ENCODE results near the gene JMY.
"Not testable (repeated sequence)": the region's sequence is repeated elsewhere in the genome, so short reads cannot be mapped to it uniquely, and the experiment has no call there.

JMY gene

DNA sequence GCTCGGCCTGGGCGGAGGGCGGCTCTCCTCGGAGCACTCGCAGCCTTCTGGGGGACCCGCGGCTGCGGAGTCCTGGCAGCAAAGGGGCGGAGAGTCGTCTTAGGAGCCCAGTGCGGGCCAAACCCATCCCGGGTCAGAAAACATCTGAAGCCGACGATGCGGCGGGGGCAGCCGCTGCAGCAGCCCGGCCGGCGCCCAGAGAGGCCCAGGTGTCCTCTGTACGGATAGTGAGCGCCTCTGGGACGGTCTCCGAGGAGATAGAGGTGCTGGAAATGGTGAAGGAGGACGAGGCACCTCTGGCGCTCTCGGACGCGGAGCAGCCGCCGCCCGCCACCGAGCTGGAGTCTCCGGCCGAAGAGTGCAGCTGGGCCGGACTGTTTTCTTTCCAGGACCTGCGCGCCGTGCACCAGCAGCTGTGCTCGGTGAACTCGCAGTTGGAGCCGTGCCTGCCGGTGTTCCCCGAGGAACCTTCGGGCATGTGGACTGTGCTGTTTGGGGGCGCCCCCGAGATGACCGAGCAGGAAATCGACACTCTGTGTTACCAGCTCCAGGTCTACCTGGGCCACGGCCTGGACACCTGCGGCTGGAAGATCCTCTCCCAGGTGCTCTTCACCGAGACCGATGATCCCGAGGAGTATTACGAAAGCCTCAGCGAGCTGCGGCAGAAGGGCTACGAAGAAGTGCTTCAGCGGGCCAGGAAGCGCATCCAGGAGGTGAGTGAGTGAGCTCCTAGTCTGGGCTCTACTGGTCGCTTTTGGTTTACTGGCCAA lies 1.2 kb downstream of the JMY start:
- no peak for DNase-seq

DNA sequence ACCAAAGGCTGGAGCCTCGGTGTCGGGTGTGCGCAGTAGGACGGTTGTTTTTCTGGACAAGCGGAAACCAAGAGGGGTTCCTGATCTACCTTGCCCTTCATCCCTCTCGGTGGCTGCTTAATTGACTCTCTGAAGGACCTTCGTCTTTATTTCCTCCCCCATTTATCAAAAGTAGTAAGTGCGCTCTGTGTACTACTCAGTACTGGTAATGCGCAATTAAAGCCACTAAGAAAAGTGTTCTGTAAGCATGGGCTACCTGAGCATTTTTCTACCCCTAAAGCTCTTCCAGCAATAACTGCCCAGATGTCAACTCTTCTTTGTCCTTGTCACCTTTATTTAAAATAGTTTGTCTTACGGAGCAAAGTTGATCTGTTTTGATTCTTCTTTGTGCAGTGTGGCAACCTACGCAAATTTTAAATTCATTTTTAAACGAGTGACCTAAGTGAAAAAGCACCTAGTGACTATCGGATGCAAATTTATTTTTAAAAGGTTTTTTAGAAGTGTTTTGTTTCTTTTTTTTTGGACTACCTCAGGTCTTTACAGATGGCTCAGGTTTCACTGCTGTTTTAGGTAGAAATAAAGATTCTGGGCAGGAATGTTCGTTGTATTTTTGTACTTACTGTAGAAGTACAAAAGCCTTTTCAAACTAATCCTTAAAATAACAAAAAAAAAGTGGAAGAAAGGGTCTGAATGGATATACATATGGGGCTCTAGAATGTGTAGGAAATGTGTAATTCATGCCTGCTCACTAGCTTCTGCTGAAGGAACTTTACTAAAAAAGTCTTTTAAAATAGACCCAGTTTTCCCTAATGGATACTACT lies 2.0 kb downstream of the JMY start:
- DNase-seq: no peak

DNA sequence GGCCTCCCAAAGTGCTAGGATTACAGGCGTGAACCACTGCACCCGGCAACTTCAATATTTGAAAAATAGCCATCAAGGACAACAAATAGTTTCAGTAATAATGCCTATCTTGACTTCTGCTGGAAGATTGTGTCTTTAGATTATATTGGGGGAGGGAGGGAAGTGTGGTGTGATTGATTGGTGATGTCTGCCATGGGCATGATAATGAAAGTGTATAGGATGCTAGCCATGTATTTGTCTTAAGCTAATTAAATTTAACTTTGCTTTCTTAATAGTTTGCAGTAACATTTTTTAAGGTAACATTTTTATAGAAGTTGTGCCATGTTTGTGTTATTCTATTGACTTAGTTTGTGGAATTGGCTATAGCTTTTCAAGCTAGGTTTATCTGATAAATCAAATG lies 4.6 kb downstream of the JMY start:
- DNase-seq: no peak

DNA sequence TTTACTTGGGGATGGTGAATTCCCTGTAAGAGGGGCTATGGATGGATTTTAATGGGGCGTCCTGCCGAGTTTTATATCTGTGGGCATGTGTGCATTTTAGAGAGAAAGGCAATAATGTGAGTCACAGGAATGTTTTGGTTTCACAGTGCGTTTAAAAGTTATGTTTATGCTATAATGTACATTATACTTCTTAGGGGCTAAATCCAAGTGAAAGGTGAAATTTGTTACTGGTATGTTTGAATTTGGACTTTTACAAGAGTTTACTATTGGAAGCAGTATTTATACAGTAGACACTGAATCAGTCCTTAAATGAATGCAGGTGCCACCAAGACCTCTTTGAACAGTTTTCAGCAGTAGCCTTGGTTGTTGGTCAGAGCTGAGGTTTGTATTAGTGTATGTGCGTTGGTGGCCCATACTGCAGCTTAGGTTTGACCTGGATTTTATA lies 5.6 kb downstream of the JMY start:
- no peak for DNase-seq

DNA sequence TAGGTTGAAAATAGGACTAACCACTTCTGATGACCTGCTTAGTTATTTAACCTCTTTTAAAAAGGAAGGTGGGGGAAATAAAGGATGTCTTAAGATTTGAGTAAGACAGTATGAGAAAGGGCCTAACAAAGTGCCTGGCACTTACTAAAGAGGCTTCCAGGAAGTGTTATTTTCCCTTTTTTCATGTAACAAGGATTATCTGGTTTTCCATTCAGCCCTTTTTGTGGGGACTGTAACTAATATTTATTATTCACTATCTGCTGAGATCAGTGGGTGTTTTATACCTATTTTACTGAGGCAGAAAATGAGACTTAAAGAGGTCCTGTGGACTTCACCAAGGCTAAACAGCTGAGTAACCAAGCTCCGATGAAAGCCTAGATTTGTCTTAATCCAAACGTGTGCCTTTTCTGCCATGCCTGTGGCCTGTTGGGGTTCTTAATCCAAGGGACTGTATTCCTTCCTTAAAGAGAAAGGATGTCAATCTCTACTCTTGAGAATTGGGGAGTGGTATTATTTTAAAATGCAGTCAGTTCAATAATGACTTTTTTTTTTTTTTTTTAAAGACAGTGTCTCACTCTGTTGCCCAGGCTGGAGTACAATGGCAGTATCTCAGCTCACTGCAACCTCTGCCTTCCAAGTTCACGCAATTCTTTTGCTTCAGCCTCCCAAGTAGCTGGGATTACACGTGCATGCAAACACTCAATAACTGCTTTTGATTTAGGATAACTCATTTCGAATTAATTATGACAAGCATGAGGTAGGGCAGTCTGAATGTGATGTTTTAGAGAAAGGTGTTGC lies 6.5 kb downstream of the JMY start:
- DNase-seq: no peak

DNA sequence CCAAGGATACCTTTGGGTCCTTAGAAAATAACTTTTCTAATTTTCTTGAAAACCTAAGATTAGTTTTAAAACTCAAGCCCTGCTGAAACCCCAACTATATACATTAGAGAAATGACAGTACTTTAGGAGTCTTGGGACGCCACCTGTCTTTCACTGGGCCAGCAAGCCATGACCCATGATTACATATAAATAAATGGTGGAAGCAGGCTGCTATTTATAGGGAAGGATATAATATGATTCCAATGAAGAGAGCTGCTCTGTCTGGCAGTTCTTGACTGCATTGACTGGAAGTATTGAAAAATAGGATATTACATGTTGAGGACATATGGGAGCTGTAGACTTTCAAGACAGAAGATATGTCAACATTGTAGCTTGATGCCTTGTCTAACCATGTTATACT lies 7.3 kb downstream of the JMY start:
- DNase-seq: no peak

DNA sequence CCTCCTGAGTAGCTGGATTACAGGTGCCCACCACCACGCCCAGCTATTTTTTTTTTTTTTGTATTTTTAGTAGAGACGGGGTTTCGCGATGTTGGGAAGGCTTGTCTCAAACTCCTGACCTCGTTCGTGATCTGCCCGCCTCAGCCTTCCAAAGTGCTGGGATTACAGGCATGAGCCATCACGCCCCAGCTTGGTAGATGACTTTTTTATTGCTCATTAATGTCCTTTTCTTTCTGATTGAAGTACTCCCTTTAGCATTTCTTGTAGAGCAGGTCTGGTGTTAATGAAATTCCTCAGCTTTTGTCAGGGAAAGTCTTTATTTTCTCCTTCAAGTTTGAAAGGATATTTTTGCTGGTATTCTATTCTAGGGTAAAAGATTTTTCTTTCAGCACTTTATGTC lies 18.1 kb downstream of the JMY start:
- not testable (repeated sequence) for DNase-seq

DNA sequence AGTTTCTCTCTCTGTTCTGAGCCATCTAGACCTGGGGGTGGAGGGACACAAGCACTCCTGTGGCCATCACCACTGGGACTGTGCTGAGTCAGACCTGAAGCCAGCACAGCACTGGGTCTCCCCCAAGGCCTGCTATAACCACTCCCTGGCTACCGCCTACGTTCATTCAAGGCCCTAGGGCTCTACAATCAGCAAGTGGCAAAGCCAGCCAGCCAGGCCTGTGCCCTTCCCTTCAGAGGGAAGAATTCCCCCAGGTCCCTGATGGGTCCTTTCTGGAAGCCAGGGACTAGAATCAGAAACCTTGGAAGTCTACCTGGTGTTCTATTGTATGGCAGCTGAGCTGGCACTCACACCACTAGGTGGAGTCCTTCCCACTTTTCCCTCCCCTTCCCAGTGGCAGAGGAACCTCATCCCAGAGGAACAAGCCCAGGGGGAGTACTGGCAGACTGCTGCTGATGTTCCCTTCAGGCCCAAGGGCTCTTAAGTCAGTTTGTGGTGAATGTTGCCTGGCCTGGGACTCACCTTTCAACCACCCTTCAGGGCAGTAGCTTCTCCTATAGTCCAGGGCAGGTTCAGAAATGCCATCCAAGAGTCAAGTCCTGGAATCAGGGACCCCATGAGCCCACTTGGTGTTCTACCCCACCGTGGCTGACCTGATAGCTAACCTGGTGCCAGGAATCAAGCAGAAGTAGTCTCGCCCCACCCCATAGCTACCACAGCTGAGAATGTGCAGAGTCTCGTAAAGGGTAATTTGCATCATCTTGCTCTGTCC lies 20.0 kb downstream of the JMY start:
- no peak for DNase-seq

DNA sequence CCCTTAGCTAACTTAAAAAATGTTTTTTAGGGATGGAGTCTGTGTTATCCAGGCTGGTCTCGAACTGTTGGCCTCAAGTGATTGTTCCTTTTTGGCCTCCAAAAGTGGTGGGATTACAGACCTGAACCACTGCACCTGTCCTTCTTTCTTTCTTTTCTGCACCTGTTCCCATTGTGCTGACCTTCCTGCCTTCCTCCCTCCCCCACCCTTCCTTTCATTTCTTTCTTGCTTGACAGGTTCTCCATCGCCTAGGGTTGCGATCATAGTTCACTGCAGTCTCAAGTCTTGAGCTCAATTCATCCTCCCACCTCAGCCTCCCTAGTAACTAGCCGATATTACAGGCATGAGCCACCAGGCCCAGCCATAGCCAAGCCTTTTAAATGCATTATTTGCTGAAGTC lies 20.6 kb downstream of the JMY start:
- DNase-seq: no peak

DNA sequence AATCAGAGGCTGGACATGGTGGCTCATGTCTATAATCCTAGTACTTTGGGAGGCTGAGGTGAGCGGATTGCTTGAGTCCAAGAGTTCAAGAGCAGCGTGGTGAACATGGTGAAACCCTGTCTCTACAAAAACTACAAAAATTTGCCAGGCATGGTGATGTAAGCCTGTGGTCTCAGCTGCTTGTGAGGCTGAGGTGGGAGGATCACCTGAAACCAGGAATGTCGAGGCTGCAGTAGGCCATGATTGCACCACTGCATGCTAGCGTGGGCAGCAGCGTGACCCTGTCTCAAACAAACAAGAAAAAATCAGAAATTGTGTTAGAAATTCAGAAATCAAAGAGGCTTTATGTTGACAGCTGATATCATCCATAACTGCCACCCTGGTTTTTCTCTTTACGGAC lies 21.4 kb downstream of the JMY start:
- DNase-seq: no peak

DNA sequence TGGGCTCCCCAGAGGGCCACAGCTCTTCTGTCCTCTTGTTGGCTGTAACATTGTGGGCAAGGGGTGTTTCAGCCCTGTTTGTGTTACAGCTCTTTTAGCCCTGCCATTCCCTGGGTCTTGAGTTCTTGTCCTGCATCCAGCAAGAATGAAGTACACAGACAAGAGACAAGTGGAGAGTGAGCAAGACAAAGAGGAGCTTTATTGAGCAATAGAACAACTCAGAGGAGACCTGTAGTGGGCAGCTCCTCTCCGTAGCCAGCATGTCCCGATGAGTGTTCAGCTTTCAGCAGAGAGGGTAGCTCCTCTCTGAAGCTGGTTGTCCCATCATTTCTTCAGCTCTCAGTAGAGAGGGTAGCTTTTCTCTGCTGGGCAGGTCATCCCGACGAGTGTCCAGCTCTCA lies 22.9 kb downstream of the JMY start:
- no peak for DNase-seq

DNA sequence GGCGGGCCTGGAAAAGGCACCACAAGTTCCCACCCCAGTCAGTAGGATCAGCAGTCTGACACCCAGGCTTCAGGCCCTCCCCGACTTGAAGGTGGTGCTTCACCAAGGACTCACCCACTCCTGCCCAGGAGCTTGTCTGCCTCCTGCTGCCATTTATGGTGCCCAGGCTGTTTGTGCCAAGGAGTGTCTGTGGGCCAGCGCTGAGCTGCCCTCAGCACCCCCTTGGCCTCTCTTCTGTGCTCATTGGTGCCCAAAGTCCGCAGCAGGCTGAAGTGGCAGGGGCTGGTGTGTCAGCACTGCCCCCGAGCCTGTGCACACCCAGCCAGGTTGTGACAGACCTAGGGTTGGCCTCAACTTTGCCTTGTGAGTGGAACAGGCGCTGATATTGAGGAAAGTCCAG lies 23.5 kb downstream of the JMY start:
- DNase-seq: no peak

DNA sequence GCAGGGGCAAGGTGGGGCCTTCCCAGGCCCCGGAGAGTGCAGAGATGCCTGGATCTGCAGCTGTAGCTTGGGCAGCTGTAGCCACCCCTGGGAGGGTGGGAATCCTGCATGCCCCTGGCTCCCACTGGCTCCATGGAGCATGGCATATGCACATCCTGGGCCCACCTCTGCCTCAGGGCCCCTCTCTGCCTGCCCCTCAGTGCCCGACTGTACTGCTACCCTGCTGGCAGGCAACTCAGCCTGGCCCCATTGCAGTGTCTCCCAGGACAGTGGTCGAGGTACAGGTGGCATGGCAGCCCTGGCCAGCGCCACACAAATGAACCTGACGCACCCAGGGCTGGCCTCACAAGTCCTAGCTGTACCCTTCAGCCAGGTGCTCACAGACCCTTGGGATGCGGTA lies 23.9 kb downstream of the JMY start:
- DNase-seq: no peak

DNA sequence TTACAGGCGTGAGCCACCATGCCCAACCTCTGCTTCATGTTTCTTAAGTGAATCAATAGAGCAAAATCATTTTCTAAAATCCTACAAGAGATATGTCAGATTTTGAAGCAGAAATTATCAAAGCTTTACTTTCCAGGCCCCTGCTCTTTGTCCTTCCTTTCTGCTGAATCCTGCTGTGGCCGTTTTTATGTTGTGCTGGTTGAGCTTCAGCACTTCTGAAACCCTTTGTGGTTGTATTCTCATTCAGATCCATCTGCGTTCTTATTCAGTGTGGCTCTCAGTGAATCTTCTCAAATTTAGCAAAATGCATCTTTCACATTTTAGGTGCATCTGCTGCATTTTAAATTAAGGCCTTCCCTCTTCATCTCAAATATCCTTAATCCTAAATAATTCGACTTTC lies 26.0 kb downstream of the JMY start:
- DNase-seq: no peak

DNA sequence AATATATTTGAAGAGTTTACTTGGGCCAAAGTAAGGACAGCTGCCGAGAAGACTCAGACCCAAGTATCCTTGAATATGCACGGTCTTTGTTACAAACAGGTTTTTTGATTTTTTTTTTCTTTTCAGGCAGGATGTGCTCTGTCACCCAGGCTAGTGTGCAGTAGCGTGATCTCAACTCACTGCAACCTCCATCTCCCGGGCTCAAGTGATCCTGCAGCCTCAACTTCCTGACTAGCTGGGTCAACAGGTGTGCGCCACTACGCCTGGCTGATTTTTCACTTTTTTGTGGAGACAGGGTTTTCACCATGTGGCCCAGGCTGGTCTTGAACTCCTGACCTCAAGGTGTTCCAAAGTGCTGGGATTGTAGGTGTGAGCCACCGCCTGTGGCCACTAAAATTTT lies 27.4 kb downstream of the JMY start:
- no peak for DNase-seq

DNA sequence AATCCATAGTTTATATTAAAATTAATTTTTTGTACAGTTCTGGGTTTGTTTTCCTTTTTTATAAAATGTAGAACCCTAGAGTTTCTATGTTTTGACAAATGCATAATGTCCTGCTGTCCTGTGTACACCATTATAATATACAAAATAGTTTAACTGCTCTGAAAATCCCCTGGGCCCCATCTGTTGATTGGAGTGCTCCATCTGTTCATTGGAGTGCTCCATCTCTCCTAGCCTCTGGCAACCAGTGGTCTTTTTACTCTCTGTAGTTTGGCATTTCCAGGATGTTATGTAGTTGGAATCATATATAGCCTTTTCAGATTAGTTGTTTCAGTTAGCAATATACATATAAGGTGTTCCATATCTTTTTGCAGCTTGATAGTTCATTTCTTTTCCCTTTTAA lies 31.2 kb downstream of the JMY start:
- no peak for DNase-seq

DNA sequence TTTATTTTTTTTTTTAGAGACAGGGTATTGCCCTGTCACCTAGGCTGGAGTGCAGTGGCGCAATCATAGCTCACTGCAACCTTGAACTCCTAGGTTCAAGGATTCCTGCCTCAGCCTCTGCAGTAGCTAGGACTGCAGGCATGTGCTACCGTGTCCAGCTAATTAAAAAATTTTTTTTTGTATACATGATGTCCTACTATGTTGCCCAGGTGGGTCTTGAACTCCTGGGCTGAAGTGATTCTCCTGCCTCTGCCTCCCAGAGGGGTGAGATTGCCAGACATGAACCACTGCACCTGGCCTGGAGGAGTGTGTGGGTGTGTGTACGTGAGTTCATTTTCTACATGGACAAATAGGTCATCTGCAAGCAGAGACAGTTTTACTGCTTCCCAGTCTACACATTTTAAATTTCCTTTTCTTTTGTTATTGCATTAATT lies 33.8 kb downstream of the JMY start:
- no peak for DNase-seq

DNA sequence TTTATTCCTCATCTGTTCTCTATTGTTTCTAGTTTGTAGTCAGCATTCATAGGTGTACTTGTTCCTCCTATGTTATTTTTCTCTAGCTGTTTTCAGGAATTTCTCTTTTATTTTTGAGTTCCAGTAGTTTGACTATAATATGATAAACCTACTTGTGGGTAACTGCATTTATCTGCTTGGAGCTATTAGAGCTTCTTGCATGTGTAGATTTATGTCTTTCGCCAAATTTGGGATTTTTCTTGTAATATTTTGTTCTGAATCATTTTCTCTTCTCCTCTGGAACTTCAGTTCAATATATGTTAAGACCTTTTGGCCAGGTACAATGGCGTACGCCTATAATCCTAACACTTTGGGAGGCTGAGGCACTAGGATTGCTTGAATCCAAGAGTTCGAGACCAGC lies 37.4 kb downstream of the JMY start:
- no peak for DNase-seq

DNA sequence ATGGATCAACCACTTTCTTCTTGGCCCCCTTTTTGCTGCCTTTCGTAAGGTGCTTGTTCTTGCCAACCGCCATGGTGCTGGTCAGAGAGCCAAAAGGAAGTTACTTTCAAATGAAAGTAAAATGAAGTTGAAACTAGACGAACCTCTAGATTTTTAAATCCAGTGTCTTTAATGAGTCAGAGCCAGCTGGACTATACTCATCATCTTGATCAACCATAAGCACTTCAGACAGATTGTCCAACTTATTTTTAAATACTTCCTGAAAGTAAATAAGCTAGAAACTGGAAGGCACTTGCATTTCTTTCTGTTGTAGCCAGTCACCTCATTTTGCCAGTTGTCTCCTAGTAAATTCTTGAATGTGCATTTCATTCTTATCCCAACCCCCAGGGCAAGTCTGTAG lies 48.9 kb downstream of the JMY start:
- DNase-seq: no peak

DNA sequence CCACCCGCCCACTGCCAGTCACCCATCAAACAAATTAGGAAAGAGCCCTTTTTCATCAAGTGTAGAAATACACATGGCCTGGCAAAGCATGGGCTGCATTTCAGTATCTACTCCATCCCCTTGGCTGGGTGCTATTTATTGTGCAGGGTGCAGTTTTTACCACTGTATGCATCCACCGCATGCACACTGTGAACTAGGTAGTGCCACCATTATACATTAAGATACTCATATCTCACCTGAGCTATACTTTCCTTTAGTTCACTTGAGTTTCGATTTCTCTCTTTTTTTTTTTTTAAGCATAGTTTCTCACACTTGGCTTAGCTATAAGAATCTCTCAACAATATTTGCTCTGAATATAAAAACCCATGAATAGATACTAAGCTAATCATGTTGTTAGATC lies 49.4 kb downstream of the JMY start:
- no peak for DNase-seq

DNA sequence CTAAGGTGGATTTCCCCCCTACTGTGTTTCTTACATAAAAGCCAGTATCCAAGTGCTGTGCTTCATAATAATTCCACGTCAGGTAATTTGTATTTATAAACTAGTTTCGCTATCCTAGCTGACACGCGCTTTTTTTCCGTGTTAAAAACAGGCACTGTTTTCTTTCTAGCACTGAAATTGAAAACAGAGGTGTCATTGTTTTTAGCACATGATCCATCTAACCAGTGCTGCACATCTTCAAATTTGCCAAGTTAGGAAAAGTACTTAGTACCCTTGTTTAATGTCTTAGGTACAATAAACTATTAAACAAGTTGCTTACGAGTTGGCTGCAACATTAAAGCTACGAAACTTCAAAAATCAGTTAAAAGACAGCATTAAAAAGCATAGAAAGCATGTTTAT lies 49.9 kb downstream of the JMY start:
- DNase-seq: no peak

DNA sequence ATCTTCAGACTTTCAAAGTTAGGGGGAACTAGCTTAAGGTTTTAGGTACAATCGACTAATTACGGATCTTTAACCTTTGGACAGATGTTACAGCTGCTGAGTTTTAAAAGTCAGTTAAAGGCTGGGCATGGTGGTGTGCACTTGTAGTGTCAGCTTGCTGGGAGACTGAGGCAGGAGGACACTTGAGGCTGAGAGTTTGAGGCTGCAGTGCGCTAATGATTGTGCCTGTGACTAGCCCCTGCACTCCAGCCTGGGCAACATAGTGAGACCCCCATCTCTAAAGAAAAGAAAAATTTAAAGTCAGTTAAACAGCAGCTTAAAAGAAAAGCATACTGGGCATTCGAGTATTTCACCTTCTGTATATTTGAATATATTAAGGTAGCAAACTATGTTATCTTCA lies 51.4 kb downstream of the JMY start:
- DNase-seq: no peak

DNA sequence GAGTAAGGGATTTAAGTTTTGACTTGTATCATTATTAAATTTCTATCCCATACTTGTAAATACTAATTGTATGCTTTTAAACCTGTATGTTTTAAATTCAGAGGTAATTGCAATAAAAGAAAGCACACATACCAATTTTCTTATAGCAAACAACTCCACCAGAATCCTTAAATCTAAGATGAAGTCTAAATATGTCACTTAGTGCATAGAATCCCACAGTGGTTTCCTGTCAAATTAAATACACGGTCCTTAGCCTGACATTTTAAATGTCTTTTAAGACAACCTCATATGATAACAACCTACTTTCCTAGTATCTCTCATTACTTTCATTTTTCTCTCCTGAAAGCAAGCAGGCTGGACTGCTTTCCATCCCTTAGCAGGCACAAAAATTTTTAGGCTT lies 52.0 kb downstream of the JMY start:
- no peak for DNase-seq

Data from NCI-H774 (cell line).